Progenitor cell of endocrine pancreas (in vitro differentiated cells): Measurements from ENCODE around the gene GTPBP2. TPM values are rescaled to one million over a fixed set of nuclear protein-coding genes. Genes with fewer than 3 reads are reported as not detected.

Source experiments
- DNase-seq: peaks from one replicate; pipeline ENCODE4 v3.0.0; 2021; ENCODE audit warnings: low spot score; ENCODE audit not compliant: unreplicated experiment
- H3K27ac Mint-ChIP-seq: 2 replicates; pipeline ENCODE4 v1.8.0; 2021; ENCODE audit warnings: mild to moderate bottlenecking, moderate library complexity, mixed read lengths
- H3K27me3 Mint-ChIP-seq: 2 replicates; pipeline ENCODE4 v1.8.0; 2021; ENCODE audit warnings: mixed read lengths
- H3K36me3 Mint-ChIP-seq: 2 replicates; pipeline ENCODE4 v1.8.0; 2022; ENCODE audit warnings: mixed read lengths; ENCODE audit not compliant: insufficient read depth
- H3K4me1 Mint-ChIP-seq: 2 replicates; pipeline ENCODE4 v1.8.0; 2021; ENCODE audit warnings: low read depth, mixed read lengths
- H3K4me3 Mint-ChIP-seq: 2 replicates; pipeline ENCODE4 v1.8.0; 2021; ENCODE audit warnings: low read depth, mild to moderate bottlenecking, moderate library complexity, mixed read lengths
- H3K9me3 Mint-ChIP-seq: 2 replicates; pipeline ENCODE4 v1.8.0; 2021; ENCODE audit warnings: low read depth, mixed read lengths
- total RNA-seq: library from RNA; stranded (reverse); gene quantifications from 2 replicates; pipeline ENCODE4 v1.2.1, GENCODE V29; 2021
- TF ChIP-seq, protein P1 (sequence below): fragments of 200-600 bp; sonication (generic); IDR thresholded peaks from one replicate; pipeline ENCODE4 v1.5.0; 2021; ENCODE audit warnings: antibody characterized with exemption, mild to moderate bottlenecking; ENCODE audit not compliant: unreplicated experiment

Gene GTPBP2
- total RNA-seq, 1 donor from 2014 or later = 84.1 TPM

DNA sequence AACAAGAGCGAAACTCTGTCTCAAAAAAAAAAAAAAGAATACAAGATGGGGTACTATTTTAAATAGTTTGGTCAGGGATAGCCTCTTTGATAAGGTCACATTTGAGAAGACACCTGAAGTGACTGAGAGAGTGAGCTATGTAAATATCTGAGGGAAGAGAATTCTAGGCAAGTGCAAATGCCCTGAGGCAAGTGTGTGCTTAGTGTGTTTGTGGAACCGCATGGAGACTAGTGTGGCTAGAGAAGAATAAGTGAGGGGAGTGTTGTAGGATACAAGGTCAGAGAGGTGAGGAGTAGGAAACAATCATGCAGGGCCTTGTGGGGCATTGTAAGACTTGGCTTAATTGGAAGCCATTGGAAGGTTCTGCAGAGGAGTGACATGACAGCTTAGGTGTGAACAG lies 19.2 kb upstream of the GTPBP2 start:
- no peak overlapping the region for H3K27ac Mint-ChIP-seq
- no peaks in the 10 kb centered on the region for H3K9me3 Mint-ChIP-seq
- peaks cover 18% of the 10 kb centered on the region for H3K27me3 Mint-ChIP-seq
- TF ChIP-seq, protein P1, sequence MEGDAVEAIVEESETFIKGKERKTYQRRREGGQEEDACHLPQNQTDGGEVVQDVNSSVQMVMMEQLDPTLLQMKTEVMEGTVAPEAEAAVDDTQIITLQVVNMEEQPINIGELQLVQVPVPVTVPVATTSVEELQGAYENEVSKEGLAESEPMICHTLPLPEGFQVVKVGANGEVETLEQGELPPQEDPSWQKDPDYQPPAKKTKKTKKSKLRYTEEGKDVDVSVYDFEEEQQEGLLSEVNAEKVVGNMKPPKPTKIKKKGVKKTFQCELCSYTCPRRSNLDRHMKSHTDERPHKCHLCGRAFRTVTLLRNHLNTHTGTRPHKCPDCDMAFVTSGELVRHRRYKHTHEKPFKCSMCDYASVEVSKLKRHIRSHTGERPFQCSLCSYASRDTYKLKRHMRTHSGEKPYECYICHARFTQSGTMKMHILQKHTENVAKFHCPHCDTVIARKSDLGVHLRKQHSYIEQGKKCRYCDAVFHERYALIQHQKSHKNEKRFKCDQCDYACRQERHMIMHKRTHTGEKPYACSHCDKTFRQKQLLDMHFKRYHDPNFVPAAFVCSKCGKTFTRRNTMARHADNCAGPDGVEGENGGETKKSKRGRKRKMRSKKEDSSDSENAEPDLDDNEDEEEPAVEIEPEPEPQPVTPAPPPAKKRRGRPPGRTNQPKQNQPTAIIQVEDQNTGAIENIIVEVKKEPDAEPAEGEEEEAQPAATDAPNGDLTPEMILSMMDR = no peak
- H3K4me1 Mint-ChIP-seq = peaks cover 11% of the 10 kb centered on the region
- no peak overlapping the region for H3K4me3 Mint-ChIP-seq
- H3K36me3 Mint-ChIP-seq = no peaks in the 10 kb centered on the region
- DNase-seq = no peak

GRCh38 chr6:43647613-43648012 lies 18.5 kb upstream of the GTPBP2 start:
- no peak for DNase-seq
- H3K27me3 Mint-ChIP-seq = peaks cover 18% of the 10 kb centered on the region
- H3K9me3 Mint-ChIP-seq = no peaks in the 10 kb centered on the region
- TF ChIP-seq, protein P1 = no peak
- H3K4me1 Mint-ChIP-seq = peaks cover 17% of the 10 kb centered on the region
- no peak overlapping the region for H3K4me3 Mint-ChIP-seq
- H3K36me3 Mint-ChIP-seq = no peaks in the 10 kb centered on the region
- H3K27ac Mint-ChIP-seq = no peak overlapping the region

DNA sequence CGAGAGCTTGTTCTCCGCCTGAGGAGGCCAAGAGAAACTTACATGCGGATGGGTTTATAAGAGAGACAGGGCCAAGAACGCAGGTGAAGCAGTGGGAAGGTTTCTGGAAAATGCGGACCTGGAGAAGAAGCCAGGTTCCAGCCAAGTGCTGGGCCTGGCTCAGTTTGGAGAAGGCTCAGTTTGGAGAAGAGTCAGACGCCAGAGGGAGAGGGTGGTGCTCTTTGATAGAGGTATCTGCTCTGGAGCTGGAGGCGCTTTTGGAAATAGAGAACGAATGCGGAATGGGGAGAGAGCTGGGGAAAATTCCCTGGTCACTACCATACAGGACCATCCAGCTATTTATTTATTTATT lies 16.5 kb upstream of the GTPBP2 start:
- peaks cover 4% of the 10 kb centered on the region for H3K36me3 Mint-ChIP-seq
- no peaks in the 10 kb centered on the region for H3K9me3 Mint-ChIP-seq
- DNase-seq = no peak
- peak overlapping the region; percentile 79 for H3K27ac Mint-ChIP-seq
- peak overlapping the region; percentile 54 for H3K4me3 Mint-ChIP-seq
- H3K4me1 Mint-ChIP-seq = peaks cover 20% of the 10 kb centered on the region
- peaks cover 18% of the 10 kb centered on the region for H3K27me3 Mint-ChIP-seq
- TF ChIP-seq, protein P1 = no peak

DNA sequence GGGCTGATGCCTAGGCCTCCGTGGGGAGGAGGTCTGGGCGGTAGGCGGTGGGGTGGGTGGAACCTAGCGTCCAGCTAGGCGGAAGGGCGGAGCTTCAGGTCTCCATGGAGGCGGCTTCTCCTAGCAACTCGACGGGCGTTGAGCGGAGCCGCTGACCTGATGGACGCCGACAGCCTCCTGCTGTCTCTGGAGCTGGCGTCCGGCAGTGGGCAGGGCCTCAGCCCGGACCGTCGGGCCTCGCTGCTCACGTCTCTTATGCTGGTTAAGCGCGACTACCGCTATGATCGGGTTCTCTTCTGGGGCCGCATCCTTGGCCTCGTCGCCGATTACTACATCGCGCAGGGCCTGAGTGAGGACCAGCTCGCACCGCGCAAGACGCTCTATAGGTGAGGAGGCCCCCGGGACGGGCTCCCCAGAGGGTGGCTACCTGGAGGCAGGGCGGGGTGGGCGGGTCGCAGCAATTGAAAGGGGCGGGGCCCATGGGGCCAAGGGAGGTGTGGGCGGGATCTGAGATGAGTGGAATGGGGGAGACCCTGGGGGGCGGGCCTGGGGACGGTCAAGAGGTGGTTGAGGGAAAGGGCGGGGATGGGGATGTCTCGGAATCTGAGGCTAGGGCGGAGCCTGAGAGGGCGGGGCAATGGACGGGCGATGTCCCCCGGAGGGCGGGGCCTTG lies 16.0 kb upstream of the GTPBP2 start, which contains the start of gene RSPH9:
Gene RSPH9 (plus strand): TSS at position 97 of the 673 bp plus-strand sequence. CDS start 63 bp downstream, at position 160.
- peaks cover 5% of the 10 kb centered on the region for H3K36me3 Mint-ChIP-seq
- peak within 1 kb of the TSS; percentile 79 for H3K27ac Mint-ChIP-seq
- H3K4me1 Mint-ChIP-seq = peaks cover 20% of the 10 kb centered on the region

GRCh38 chr6:43639984-43640800 lies 11.1 kb upstream of the GTPBP2 start:
- Mint-ChIP-seq H3K4me1 (peaks cover 30% of the 10 kb centered on the region), H3K4me3 (no peak overlapping the region), H3K36me3 (peaks cover 11% of the 10 kb centered on the region), H3K27me3 (no peaks in the 10 kb centered on the region), H3K9me3 (no peaks in the 10 kb centered on the region), H3K27ac (no peak overlapping the region)
- TF ChIP-seq, protein P1 = no peak
- DNase-seq = no peak

More for the DNA sequence above, 16.0 kb upstream of the GTPBP2 start, which contains the start of gene RSPH9:
- TF ChIP-seq, protein P1 = no peak
- Mint-ChIP-seq H3K27me3 (peaks cover 18% of the 10 kb centered on the region), H3K9me3 (no peaks in the 10 kb centered on the region), H3K4me3 (peak within 1 kb of the TSS; percentile 69)
- peak; percentile 34 for DNase-seq
